WI38 (cell line): ENCODE data around the gene AP2M1.

Experiments
- H3K4me3 ChIP-seq: 2 replicates; pipeline ENCODE4 v1.5.1; 2011; ENCODE audit warnings: low read depth, mild to moderate bottlenecking, control low read depth, low read length
- TF ChIP-seq, protein P1 (sequence below): IDR thresholded peaks from 2 replicates; pipeline ENCODE4 v1.5.1; 2012; ENCODE audit warnings: low read depth, mild to moderate bottlenecking, control low read depth, low read length

Gene AP2M1

DNA sequence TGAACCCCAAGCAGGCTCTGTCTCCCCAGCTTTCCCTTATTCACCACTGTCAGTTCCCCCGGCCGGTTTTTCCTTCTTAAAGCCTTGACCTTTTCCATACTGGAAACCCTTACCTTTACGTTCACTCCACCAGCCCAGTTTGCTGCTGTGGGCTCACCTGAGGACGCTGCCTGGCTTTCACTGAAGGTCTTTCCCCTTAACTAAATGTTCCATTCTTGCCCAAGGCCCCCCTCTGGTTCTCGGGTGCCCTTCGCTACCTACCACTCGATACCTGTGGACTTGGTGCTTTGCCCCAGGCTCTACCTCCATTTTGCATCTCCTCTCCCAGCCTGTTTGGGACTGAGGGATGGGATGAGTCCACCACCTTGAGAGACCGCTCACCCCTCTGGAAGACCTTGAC is 851 bp downstream of the AP2M1 start:
- peak overlapping the region; percentile 98 for H3K4me3 ChIP-seq
- TF ChIP-seq, protein P1, sequence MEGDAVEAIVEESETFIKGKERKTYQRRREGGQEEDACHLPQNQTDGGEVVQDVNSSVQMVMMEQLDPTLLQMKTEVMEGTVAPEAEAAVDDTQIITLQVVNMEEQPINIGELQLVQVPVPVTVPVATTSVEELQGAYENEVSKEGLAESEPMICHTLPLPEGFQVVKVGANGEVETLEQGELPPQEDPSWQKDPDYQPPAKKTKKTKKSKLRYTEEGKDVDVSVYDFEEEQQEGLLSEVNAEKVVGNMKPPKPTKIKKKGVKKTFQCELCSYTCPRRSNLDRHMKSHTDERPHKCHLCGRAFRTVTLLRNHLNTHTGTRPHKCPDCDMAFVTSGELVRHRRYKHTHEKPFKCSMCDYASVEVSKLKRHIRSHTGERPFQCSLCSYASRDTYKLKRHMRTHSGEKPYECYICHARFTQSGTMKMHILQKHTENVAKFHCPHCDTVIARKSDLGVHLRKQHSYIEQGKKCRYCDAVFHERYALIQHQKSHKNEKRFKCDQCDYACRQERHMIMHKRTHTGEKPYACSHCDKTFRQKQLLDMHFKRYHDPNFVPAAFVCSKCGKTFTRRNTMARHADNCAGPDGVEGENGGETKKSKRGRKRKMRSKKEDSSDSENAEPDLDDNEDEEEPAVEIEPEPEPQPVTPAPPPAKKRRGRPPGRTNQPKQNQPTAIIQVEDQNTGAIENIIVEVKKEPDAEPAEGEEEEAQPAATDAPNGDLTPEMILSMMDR: no peak

DNA sequence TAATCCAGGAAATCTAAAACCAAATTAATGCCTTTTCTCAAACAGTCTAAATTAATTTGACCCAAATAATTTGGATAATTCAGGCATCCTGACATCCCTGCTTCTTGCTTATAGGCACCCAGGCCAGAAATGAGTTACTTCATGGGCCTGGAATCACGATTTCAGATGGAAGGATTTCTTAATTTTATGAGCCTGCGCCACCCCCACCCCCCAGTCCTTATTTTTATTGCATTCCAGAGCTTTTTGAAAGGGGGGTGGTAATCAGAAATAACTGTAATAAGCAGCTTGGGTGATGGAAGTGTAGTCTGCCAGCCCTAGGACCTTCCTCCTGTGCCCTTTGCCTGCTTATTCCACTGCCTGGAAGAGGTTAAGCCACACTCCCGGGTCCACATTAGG is 1.3 kb downstream of the AP2M1 start:
- H3K4me3 ChIP-seq: peak overlapping the region; percentile 98
- TF ChIP-seq, protein P1: no peak

DNA sequence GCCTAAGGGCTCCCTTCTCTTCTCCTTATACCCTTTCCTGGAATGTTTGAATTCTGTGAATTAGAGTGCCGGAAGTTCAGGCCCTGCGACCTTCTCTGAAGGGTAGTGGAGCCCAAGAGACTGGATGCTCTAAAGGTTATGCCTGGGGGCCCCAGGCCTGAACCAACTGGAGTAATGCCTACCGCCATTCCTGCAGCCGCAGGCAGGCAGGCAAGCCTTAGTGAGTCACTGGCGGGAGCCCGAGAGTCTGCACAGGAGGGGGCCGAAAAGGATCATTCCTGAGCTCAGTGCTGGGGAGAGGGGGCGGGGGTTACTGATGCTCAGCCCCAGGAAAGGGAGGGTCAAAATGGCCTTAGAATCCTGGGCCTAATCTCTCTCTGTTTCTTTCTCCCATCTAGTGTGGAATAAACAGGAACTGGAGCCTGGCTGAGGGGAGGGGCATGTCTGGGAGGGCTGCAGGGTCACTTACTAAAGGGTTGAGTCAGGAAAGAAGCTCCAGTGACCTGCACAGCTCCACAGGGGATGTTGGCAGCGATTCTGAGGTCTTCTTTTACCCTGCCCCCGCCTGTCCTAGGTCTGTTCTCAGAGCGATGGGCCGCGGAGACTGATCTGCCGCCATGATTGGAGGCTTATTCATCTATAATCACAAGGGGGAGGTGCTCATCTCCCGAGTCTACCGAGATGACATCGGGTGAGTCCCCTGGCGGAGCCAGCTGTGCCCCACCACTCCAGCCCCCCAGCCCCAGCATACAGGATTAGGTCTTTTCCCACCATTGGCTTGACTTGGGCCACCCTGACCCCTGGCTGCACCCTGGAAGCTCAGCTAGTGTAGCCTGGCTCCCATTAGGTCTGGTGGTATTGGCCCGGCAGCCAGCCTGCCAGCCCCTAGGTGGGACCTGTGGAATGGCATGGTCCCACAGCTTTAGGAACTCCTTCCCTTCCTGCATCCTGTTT is 2.0 kb downstream of the AP2M1 start:
- TF ChIP-seq, protein P1: 0 out of 2 replicates have a peak, but pooled peaks have one; percentile 4
- peak overlapping the region; percentile 98 for H3K4me3 ChIP-seq

DNA sequence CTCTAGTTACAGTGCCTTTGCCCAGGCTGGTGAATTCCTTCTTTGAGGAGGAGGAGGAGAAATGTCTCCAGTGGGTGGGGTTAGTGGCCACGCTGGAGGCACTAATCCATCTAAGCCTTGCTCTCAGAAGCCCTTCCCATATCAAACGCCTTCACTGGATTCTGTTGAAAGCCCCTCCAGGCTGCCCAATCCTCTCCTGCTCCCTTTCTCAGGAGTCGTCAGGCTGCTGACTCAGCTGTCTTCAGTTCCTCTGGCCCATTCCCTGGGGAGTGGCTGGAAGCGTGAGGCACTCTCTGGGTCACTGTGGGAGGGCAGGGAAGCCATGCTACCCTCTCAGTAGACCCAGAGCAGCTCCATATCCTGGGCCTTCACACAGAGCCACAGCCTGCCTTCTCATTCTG is 2.7 kb downstream of the AP2M1 start:
- peak overlapping the region; percentile 98 for H3K4me3 ChIP-seq
- TF ChIP-seq, protein P1: no peak

DNA sequence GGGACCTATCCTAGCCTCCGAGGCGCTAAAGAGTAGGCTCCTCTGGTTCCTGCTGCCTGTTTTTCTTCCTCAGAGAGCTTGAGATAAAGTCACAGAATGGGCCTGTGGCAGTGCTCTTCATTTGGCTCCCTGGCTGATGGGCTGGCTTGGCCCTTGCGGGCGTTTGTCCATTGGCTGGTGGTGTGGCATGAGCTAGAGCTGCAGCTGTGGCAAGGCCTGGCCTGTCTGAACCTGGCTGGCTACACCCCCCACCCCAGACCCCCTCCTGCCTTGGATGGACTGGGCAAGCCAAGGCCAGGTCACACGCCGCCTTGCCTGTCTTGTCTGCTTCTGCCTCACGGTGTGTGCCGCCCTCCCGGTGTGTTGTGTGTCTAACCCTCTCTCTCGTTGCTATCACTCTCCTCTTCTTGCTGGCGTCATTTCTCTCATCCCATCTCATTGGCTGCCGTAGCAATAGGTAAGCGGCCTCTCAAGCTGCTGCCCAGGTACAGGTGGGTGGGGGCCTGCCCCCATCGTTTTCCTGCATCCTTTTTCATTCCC is 3.2 kb downstream of the AP2M1 start:
- H3K4me3 ChIP-seq: peak overlapping the region; percentile 98
- TF ChIP-seq, protein P1: no peak

DNA sequence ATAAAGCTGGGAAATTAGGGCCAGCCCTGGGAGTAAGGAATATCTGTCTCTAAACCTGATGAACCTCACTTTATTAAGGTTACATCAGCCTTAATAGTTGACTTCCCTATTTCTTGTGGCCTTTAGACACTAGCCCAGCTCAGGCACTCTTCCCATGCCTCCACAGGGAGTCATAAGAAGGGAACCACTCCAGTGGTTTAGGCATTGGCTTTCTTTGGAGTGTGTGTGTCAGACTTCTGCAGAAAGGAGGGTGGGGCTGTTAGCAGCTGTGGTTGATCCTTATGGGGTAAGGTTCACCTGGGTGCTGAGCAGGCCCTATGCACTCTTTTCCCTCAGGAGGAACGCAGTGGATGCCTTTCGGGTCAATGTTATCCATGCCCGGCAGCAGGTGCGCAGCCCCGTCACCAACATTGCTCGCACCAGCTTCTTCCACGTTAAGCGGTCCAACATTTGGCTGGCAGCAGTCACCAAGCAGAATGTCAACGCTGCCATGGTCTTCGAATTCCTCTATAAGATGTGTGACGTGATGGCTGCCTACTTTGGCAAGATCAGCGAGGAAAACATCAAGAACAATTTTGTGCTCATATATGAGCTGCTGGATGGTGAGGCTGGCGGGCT is 4.0 kb downstream of the AP2M1 start:
- TF ChIP-seq, protein P1: no peak
- H3K4me3 ChIP-seq: no peak overlapping the region

DNA sequence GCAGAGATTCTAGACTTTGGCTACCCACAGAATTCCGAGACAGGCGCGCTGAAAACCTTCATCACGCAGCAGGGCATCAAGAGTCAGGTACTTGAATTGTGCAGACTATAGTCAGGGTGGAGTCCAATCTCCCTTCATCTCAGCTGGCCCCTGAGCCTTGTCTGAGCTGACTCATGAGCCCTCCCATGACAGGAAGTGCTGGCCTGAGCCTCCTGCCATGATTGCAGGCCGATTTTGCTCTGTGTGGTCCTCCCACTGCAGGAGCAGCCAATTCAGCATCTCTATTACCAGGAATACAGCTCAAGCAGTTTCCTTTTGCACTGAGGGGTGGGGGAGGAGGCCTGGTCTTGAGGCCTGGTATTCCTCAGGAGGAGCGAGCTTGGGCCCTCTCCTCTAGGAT is 5.5 kb downstream of the AP2M1 start:
- TF ChIP-seq, protein P1: no peak
- H3K4me3 ChIP-seq: no peak overlapping the region
